Left renal pelvis (tissue), 4 donors: ENCODE measurements around the gene RAB3C. TPM values are rescaled to one million over a fixed set of nuclear protein-coding genes. Genes with fewer than 3 reads are reported as not detected.
"Not testable (repeated sequence)": the region's sequence is repeated elsewhere in the genome, so short reads cannot be mapped to it uniquely, and the experiment has no call there.

Experiments
- DNase-seq, 4 donors: peaks; one replicate each; pipeline ENCODE4 v3.0.0-alpha.2; 2013; ENCODE audit warnings: low read depth in 4 of 4, low spot score in 3 of 4
- polyA plus RNA-seq, 4 donors: library from polyadenylated mRNA; unstranded; fragments of 120-200 nt; gene quantifications; one replicate each; pipeline ENCODE4 v1.2.1, GENCODE V29; 2013; ENCODE audit not compliant: insufficient read length in 4 of 4

The RAB3C gene
- polyA plus RNA-seq, 4 donors = 1.1 to 2.3 (median 2.0) TPM

GRCh38 chr5:58600613-58601012 is 17.7 kb downstream of the RAB3C start:
- not testable (repeated sequence) for DNase-seq

DNA sequence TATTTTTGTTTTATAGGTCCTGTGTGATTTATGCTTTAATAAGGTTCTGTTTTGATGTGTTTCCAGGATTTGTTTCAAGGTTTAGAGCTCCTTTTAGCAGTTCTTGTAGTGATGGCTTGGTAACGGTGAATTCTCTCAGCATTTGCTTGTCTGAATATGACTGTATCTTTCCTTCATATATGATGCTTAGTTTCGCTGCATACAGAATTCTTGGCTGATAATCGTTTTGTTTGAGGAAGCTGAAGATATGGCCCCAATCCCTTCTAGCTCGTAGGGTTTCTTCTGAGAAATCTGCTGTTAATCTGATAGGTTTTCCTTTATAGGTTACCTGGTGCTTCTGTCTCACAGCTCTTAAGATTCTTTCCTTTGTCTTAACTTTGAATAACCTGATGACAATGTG is 20.0 kb downstream of the RAB3C start:
- DNase-seq = not testable (repeated sequence)

DNA sequence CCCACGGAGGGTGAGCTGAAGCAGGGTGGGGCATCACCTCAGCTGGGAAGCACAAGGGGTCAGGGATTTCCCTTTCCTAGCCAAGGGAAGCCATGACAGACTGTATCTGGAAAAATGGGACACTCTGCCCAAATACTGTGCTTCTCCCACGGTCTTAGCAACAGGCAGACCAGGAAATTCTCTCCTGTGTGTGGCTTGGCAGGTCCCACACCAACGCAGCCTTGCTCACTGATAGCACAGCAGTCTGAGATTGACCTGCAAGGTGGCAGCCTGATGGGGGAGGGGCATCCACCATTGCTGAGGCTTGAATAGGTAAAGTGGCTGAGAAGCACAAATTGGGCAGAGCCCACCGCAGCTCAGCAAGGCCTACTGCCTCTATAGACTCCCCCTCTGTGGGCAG is 23.2 kb downstream of the RAB3C start:
- no peak for DNase-seq

DNA sequence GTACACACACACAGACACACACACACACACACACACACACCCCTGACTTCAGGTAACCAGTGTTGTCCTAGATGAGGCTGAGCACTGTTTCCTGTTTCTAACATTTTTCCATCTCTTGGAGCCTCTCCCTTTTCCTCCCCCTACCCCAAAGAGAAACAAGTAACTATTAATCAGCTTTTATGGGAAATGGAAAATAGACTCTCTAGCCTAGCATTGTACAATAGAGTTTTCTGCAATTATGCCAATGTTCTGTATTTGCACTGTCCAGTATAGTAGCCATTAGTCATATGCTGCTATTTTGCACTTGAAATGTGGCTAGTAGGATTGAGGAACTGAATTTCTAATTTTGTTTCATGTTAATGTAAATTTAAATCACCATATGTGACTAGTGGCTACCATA is 33.1 kb downstream of the RAB3C start:
- no peak for DNase-seq

GRCh38 chr5:58617241-58617640 is 34.4 kb downstream of the RAB3C start:
- no peak for DNase-seq

DNA sequence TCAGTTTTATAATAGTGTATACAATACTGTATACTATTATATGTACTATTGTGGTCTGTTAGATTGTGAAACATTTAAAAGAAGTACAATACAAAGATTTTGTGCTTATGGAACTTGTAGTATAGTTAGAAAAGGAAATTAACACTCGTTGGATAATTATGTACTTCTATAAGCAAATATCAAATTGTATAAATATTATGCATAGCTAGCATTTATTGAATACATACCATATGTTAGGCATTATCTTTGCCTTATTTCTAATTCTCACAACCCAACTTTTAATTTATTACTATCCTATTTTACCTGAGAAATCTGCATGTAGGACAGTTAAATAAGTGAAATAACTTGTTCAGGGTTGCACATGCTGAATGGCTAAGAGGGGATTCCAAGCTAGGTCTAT is 37.5 kb downstream of the RAB3C start:
- DNase-seq = no peak

DNA sequence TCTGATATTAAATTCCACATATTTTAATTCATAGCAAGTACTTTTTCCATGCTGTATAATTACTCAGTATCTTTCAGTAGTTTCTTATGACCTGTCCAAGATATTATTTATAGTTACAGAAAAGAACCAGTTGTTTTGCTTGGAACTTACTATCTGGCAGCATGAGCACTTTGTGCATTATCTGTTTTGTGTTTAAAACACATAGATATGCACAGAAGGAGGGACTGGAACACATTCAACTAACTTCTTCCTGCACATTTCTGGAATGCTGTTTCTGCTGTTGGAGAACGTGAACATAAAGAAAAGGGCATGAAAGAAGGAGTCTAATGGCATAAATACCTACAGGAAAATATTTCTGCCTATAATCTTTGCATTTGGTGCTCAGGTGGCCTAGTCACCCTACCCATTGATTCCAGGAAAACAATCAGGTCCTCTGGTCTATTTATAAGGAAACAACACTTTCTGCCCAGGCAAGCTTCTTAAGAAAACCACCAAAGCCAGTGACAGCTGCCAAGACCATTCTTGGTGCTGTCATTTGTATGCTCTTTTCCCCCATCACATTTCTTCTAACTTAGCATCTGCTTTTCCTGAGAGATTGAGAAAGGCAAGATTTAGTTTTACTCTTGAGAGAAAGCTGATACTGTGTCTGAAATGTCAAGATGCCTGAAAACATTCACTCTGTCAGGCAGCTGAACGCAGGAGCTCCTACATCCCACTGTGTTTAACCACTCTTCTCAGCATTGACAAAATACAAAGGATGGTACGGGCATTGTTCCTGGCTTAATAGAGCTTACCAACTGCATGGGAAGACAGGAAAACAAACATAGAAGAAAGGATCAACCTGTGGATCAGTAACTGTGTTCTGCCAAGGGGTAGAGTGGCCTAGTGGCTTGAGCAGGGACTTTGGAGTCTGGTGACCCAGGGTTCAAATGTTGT is 40.3 kb downstream of the RAB3C start:
- no peak for DNase-seq

- no peak for DNase-seq
Observed at GRCh38 chr5:58628626-58629025, 45.8 kb downstream of the RAB3C start.

DNA sequence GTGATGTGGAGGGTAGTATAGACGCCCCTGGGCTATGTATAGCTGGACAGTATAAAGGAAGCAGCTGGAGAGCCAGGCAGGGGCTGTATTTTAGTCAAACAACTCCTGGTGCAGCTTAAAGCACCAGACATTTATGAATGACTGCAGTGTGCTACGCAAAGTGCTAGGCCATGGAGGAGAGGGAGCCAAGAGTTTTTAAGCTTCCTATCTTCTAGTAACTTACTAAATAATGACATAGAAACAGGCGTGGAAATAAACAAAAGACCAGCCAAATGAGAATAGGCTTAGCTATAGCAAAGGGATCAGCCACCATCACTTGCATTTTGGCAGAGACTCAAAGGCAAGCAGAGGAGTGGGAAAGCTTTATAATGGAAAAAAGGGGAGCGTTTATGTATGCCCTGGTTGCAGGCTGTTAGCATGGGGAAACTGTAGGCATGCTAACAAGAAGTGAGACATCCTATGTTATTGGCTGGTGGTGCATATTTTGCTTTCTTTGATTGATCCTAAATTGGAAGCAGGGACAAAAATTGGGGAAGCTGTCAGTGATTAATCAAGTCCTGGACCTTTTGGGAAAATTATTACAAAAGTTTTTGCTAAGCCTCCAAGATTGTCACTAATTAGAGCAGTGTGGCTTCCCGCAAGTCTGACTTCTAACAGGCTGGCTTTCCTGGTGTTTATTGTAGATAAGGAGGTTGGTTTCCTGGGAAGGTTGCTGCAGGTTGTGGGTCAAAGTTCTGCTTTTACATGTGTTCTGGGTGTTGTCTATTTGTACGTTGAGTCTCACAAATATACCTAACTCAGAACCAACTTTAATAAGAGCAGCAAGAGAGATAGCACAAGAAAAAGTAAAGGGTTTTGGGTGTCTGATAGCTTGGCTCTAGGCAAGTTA is 46.6 kb downstream of the RAB3C start:
- no peak for DNase-seq

GRCh38 chr5:58631895-58632294 is 49.0 kb downstream of the RAB3C start:
- DNase-seq = no peak

- DNase-seq = no peak
Observed at GRCh38 chr5:58635416-58635815, 52.5 kb downstream of the RAB3C start.

DNA sequence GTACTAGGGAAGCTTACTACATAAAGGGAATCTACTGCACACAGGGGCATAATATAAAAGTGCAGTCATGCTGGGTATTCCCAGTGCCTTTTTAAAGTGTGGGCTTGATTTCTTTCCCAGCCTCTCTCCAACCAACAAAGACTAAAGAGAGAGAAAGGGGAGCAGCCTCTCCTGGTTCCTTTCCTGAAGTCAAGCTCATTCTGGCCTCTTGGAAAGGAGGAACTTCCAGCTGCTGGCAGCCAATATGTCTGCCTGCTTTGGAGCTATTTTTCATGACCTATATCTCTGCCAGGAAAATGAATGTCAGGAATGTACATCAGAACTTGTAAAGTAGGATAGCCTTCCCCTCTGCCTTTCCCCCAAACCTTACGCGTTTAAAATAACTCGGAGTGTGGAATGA is 57.1 kb downstream of the RAB3C start:
- no peak for DNase-seq

DNA sequence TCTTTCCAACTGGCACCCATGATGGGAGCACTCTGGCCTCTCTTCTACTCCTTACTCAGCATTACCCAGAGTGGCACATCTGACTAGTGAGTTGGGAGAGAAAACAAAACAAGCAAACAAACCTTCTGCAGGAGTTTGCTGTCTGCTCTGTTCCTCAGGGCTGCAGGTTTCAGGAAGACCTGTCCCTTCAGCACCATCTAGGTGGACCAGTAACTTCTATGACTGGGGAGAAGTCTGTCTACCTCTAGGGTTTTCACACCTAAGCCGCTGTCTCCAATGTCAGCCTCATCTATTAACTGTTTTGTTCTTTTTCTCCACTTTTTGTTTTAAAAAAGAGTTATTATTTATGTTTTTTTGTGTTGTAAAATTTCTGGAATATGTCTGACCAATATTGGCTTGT is 58.7 kb downstream of the RAB3C start:
- DNase-seq = no peak

DNA sequence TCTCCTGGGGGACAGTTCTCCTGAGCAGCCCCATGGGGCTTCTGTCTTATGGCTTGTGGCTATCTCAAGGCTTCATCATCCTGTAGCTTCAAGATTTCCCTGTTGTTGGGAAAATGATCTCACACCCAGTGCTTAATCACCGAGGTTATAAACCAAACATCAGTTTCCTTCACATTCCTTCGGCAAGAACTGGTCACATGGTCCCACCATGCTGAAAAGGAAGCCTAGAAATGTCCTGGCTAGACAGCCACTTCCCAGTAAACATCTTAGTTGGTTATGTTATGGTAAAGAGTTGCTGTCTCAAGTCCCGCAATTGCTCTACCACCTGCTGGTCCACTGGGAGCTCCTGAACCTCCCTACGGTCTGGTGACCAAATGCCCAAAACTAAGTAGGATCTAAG is 66.0 kb downstream of the RAB3C start:
- DNase-seq = no peak

DNA sequence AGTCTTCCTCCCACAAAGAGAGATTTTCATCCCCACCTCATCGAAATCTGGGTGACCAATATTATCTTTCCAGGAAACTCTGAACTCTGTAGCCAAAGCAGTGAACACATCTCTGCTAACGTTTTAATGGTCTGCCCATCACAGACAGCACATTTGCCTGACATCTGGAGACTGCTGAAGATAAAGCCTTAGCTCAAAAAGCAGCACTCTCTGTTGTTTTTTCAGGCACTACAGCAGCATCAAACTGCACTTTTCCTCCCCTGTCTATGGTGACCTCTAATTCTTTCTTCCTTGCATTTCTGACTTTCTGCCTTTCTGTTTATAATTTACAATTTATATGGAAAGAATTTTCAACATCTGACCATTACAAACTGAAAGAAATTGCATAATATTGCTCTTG is 66.8 kb downstream of the RAB3C start:
- no peak for DNase-seq

DNA sequence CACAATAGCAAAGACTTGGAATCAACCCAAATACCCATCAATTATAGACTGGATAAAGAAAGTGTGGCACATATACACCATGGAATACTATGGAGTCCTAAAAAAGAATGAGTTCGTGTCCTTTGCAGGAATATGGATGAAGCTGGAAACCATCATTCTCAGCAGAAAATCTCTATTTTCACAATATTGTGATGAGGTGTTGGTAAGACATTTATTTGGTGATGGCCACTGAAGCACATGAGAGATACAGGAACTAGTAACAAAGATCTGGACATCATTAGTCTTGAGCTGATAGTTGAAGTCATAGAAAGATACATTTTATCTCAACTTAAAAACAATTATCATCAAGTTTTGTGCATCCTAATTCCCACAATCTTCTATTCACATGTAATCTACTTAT is 70.6 kb downstream of the RAB3C start:
- DNase-seq = no peak

DNA sequence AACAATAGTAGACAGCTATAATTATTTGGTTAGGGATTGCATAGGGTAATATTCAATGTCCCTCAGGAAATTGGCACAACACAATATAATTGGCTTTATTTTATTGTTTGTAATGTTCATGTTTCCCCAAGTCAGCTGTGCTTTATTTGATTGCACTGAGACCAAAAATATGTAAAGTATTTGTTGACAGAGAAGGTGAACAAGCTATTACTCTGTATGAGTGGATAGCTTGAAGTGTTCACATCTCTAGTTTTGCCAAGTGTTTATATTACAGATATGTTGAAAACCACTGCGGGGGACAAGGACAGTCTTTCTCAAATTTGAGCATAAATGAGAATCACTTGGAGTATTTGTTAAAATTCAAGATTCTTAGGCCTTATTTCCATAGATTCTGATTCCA is 83.3 kb downstream of the RAB3C start:
- no peak for DNase-seq

DNA sequence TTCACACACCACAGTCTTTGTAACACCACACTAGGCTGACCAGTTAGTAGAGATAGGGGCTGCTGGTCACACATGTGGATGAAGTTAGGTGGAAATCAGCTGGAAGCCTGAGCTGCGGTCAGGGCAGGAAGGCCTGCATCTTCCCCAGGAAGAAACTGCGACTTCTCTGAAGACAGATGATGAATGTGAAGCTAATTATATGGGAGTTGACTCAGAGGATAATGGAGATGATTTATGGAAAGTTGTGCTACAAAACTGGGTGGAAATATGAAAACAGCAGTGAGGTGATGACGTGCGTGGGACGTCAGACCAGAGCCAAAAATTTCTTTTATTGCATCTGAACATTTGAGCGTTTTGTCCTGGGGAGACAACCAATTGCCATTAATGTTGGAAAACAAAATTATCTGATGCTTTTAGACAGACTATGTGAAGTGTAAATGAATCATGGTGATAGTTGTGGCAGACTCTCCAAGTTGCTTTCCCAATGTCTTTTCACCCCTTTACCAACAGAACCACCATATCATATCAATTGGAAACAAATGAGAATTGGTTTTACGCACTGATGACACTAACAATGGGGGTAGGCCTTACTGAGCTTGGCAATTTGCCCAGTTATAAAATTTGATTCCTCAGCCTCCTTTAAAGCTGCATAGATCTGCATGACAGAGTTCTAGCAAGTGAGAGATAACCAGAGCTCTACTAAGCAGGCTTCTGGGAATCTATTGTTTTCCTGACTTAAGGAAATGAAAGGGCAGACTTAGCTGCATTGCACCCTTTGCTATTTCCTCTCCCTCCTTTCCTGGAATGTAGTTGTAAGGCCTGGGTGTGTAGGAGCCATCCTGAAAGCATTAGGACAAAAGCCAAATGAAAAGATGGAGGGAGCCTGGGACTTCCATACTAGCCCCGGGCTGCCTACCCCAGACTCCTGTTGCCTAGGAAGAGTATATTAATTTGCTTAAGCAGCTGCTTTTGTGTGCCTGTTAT is 84.0 kb downstream of the RAB3C start:
- no peak for DNase-seq

- DNase-seq = no peak
Observed at GRCh38 chr5:58670582-58670981, 87.7 kb downstream of the RAB3C start.

- no peak for DNase-seq
Observed at GRCh38 chr5:58671155-58671554, 88.3 kb downstream of the RAB3C start.
